Common myeloid progenitor, CD34-positive (primary cell): ENCODE results near the gene TEDDM1.
A peak's percentile ranks its signal among the peaks of the same experiment; 100 is the strongest.

Experiments used
- CTCF ChIA-PET: fragments of 350-600 bp; sonication (Branson Sonifier 250); formaldehyde crosslinking; loops from one replicate; lab custom pipeline; 2021; ENCODE audit warnings: antibody characterized with exemption; lab: Charles Lee
- POLR2A ChIA-PET: fragments of 350-600 bp; sonication (Branson Sonifier 250); formaldehyde crosslinking; loops from one replicate; lab custom pipeline; 2021; ENCODE audit warnings: antibody characterized with exemption; lab: Charles Lee
- DNase-seq, 3 donors: peaks; one replicate each; pipeline versions ENCODE4 v3.0.0 to v3.0.0-alpha.2; 2013
- H3K27ac ChIP-seq, 2 experiments: 1 replicate in 1 of 2; 2 replicates in 1 of 2; pipeline ENCODE4 v1.7.0; 2013; ENCODE audit warnings: inconsistent platforms in 2 of 2, low read length in 2 of 2, mild to moderate bottlenecking in 2 of 2, low read depth in 1 of 2, moderate library complexity in 1 of 2; ENCODE audit not compliant: severe bottlenecking in 2 of 2, insufficient read depth in 1 of 2, poor library complexity in 1 of 2
- H3K27me3 ChIP-seq, 5 experiments: replicated peaks in 2 of 5; 1 replicate in 3 of 5; 2 replicates in 2 of 5; pipeline versions ENCODE4 v1.6.1 to v1.7.0; 2013; ENCODE audit warnings: low read length in 4 of 5, mild to moderate bottlenecking in 2 of 5, moderate library complexity in 2 of 5, inconsistent platforms in 1 of 5; ENCODE audit not compliant: insufficient read depth in 5 of 5, control insufficient read depth in 4 of 5
- H3K36me3 ChIP-seq, 4 experiments: 1 replicate in 2 of 4; 2 replicates in 2 of 4; pipeline versions ENCODE4 v1.6.1 to v1.7.0; 2013; ENCODE audit warnings: low read length in 3 of 4, control low read depth in 1 of 4, mild to moderate bottlenecking in 1 of 4; ENCODE audit not compliant: control insufficient read depth in 4 of 4, insufficient read depth in 4 of 4
- H3K4me1 ChIP-seq, 4 experiments: 1 replicate in 3 of 4; 2 replicates in 1 of 4; pipeline versions ENCODE4 v1.6.1 to v1.7.1; 2013; ENCODE audit warnings: low read length in 3 of 4, mild to moderate bottlenecking in 3 of 4, control low read depth in 1 of 4, inconsistent platforms in 1 of 4, moderate library complexity in 1 of 4; ENCODE audit not compliant: control insufficient read depth in 4 of 4, insufficient read depth in 4 of 4; ENCODE audit errors: control extremely low read depth in 1 of 4
- H3K4me3 ChIP-seq, 7 experiments: 1 replicate in 4 of 7; 2 replicates in 3 of 7; pipeline versions ENCODE4 v1.5.1 to v1.7.0; 2013; ENCODE audit warnings: mild to moderate bottlenecking in 7 of 7, low read length in 6 of 7, moderate library complexity in 6 of 7, inconsistent platforms in 2 of 7, low read depth in 2 of 7, control low read depth in 1 of 7; ENCODE audit not compliant: insufficient read depth in 4 of 7, control insufficient read depth in 1 of 7; ENCODE audit errors: extremely low read depth in 1 of 7
- H3K9me3 ChIP-seq, 5 experiments: 1 replicate in 4 of 5; 2 replicates in 1 of 5; pipeline versions ENCODE4 v1.6.1 to v1.7.1; 2013; ENCODE audit warnings: low read length in 4 of 5, mild to moderate bottlenecking in 2 of 5, inconsistent platforms in 1 of 5, low read depth in 1 of 5, moderate library complexity in 1 of 5; ENCODE audit not compliant: control insufficient read depth in 4 of 5, insufficient read depth in 2 of 5; ENCODE audit errors: control extremely low read depth in 1 of 5
- WGBS: methylation state at CpG from one replicate; pipeline ENCODE4 v1.1.5; 2013; ENCODE audit not compliant: insufficient coverage; 5-methylcytosine and 5-hydroxymethylcytosine counted together

The TEDDM1 gene

DNA sequence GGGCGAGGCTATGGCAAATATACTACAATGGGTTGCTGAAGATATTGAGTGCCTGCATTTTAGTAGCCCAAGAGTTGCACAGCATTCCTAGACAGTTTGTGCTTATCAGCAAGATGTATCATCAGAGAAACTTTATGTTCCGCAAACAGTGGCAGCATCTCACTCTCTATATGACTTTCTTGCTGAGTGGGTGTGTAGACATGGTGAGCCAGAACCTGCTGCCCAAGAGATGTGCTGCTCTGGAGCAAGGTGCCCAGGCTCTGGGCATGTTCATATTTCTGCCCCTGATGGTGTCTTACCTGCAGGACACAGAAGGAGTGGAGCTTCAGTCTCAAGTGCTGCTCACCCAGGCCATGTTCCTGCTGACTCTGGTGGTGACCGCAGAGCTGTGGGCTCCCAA, 41.3 kb upstream of the TEDDM1 start:
- Histone ChIP-seq H3K4me3 (no peak overlapping the region), H3K9me3 (peaks cover 0 to 8% (median 4%) of the 10 kb centered on the region in 5 experiments), H3K27me3 (peaks cover 0 to 3% (median 1%) of the 10 kb centered on the region in 5 experiments), H3K4me1 (no peaks in the 10 kb centered on the region), H3K36me3 (no peaks in the 10 kb centered on the region), H3K27ac (no peak overlapping the region)
- ChIA-PET CTCF (no interaction called here), POLR2A (no interaction called here)
- WGBS = 90% methylated on average over 2 of the region's 3 CpGs
- no peak for DNase-seq

- Histone ChIP-seq H3K4me3 (no peak overlapping the region), H3K9me3 (peaks cover 0 to 8% (median 4%) of the 10 kb centered on the region in 5 experiments), H3K27ac (no peak overlapping the region), H3K4me1 (no peaks in the 10 kb centered on the region), H3K27me3 (peaks cover 0 to 3% (median 1%) of the 10 kb centered on the region in 5 experiments), H3K36me3 (no peaks in the 10 kb centered on the region)
- POLR2A ChIA-PET = no interaction called here
- DNase-seq = no peak
- CTCF ChIA-PET = no interaction called here
- WGBS = 100% methylated on average over 1 of the region's 1 CpG
Observed at GRCh38 chr1:182438326-182438725, 37.9 kb upstream of the TEDDM1 start.

- Histone ChIP-seq H3K27ac (no peak overlapping the region), H3K4me3 (no peak overlapping the region), H3K4me1 (peaks cover 0 to 3% (median under 1%) of the 10 kb centered on the region in 4 experiments), H3K9me3 (peaks cover 0 to 5% (median 4%) of the 10 kb centered on the region in 5 experiments), H3K36me3 (no peaks in the 10 kb centered on the region), H3K27me3 (peaks cover 0 to 3% (median 2%) of the 10 kb centered on the region in 5 experiments)
- POLR2A ChIA-PET = no interaction called here
- WGBS = no CpG with 5 or more reads among the region's 1 CpG
- DNase-seq = no peak
- CTCF ChIA-PET = interaction anchor here (0.6 kb wide), 1 partner anchor 1663 kb away, joined by 3 read pairs; no protein-coding TSS in a partner anchor
Observed at GRCh38 chr1:182433580-182433979, 33.1 kb upstream of the TEDDM1 start.

DNA sequence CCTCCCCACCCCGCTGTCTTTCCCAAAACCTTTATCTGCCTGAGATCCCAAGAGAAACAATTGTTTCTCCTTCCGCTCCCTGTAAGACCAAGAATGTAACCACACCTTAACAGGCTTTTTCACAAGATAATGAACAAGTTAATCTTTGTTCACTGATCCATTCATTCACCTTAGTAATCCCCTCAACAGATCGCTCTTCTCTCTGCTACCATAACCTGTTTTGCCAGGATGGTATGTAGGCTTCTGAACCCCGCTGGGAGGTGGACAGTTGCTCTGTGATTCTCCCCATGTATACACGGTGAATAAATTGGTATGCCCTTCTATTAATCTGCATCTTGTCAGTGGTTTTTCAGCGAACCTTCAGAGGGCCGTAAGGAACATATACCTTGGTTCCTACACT, 30.8 kb upstream of the TEDDM1 start:
- Histone ChIP-seq H3K4me1 (peaks cover 0 to 3% (median under 1%) of the 10 kb centered on the region in 4 experiments), H3K4me3 (no peak overlapping the region), H3K27me3 (peaks cover 0 to 3% (median 0%) of the 10 kb centered on the region in 5 experiments), H3K36me3 (no peaks in the 10 kb centered on the region), H3K9me3 (no peaks in the 10 kb centered on the region), H3K27ac (no peak overlapping the region)
- DNase-seq = no peak
- ChIA-PET CTCF (no interaction called here), POLR2A (no interaction called here)
- WGBS = 100% methylated on average over 4 of the region's 7 CpGs

GRCh38 chr1:182430263-182431068, 30.0 kb upstream of the TEDDM1 start:
- POLR2A ChIA-PET = interaction anchor here (0.6 kb wide), 1 partner anchor 252 kb away, joined by 3 read pairs; no protein-coding TSS in a partner anchor
- peaks cover 0 to 3% (median 0%) of the 10 kb centered on the region in 5 experiments for H3K27me3 ChIP-seq
- H3K4me3 ChIP-seq = no peak overlapping the region
- WGBS = 79% methylated on average over 4 of the region's 11 CpGs
- no peaks in the 10 kb centered on the region for H3K9me3 ChIP-seq
- no peaks in the 10 kb centered on the region for H3K36me3 ChIP-seq
- CTCF ChIA-PET = interaction anchor here (0.8 kb wide), 1 partner anchor 282 kb away, joined by 3 read pairs; no protein-coding TSS in a partner anchor
- no peak overlapping the region for H3K27ac ChIP-seq
- H3K4me1 ChIP-seq = peaks cover 0 to 3% (median under 1%) of the 10 kb centered on the region in 4 experiments
- peak; percentile 43 to 82 (median 69) for DNase-seq

GRCh38 chr1:182428043-182428442, 27.6 kb upstream of the TEDDM1 start:
- no peak for DNase-seq
- ChIA-PET POLR2A (no interaction called here), CTCF (interaction anchor here (0.8 kb wide), 1 partner anchor 344 kb away, joined by 4 read pairs; no protein-coding TSS in a partner anchor)
- H3K4me1 ChIP-seq = peaks cover 0 to 3% (median under 1%) of the 10 kb centered on the region in 4 experiments
- no peak overlapping the region for H3K4me3 ChIP-seq
- H3K27me3 ChIP-seq = peaks cover 0 to 5% (median 0%) of the 10 kb centered on the region in 5 experiments
- H3K27ac ChIP-seq = no peak overlapping the region
- no peaks in the 10 kb centered on the region for H3K9me3 ChIP-seq
- H3K36me3 ChIP-seq = no peaks in the 10 kb centered on the region
- WGBS = no CpG with 5 or more reads among the region's 2 CpGs
